SU-DHL-6 (cell line): ENCODE measurements around the gene UNG.
"Not testable (repeated sequence)": the region's sequence is repeated elsewhere in the genome, so short reads cannot be mapped to it uniquely, and the experiment has no call there.

Source experiments
- EZH2phosphoT487 ChIP-seq: fragments of 200-600 bp; sonication (generic), shearing (Covaris generic); conservative IDR thresholded peaks from 2 replicates; pipeline ENCODE4 v1.6.1; 2018; ENCODE audit warnings: mild to moderate bottlenecking, antibody characterized with exemption, low read length, moderate library complexity, mixed read lengths
- TF ChIP-seq, protein P1 (sequence below): fragments of 200-600 bp; sonication (generic); IDR thresholded peaks from one replicate; pipeline ENCODE4 v1.5.1; 2017; ENCODE audit warnings: antibody characterized with exemption, mild to moderate bottlenecking, low read length, moderate library complexity; ENCODE audit not compliant: insufficient read depth, poor library complexity, severe bottlenecking

- TF ChIP-seq, protein P1, sequence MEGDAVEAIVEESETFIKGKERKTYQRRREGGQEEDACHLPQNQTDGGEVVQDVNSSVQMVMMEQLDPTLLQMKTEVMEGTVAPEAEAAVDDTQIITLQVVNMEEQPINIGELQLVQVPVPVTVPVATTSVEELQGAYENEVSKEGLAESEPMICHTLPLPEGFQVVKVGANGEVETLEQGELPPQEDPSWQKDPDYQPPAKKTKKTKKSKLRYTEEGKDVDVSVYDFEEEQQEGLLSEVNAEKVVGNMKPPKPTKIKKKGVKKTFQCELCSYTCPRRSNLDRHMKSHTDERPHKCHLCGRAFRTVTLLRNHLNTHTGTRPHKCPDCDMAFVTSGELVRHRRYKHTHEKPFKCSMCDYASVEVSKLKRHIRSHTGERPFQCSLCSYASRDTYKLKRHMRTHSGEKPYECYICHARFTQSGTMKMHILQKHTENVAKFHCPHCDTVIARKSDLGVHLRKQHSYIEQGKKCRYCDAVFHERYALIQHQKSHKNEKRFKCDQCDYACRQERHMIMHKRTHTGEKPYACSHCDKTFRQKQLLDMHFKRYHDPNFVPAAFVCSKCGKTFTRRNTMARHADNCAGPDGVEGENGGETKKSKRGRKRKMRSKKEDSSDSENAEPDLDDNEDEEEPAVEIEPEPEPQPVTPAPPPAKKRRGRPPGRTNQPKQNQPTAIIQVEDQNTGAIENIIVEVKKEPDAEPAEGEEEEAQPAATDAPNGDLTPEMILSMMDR, result not testable (repeated sequence)
- TF ChIP-seq EZH2phosphoT487, result not testable (repeated sequence)
Observed at GRCh38 chr12:109054124-109054513, 43.3 kb upstream of the UNG start.
